Ammon's horn (tissue), 1 donor: ENCODE data around the gene PLEKHA5.
A peak's percentile ranks its signal among the peaks of the same experiment; 100 is the strongest.
"Not testable (repeated sequence)": the region's sequence is repeated elsewhere in the genome, so short reads cannot be mapped to it uniquely, and the experiment has no call there.

Source experiments
- DNase-seq: peaks from one replicate; pipeline ENCODE4 v3.0.0-alpha.2; 2016; ENCODE audit warnings: low spot score

Gene PLEKHA5

GRCh38 chr12:19332196-19332595 lies 202.7 kb downstream of the PLEKHA5 start:
- no peak for DNase-seq

GRCh38 chr12:19338405-19338804 lies 208.9 kb downstream of the PLEKHA5 start:
- no peak for DNase-seq

GRCh38 chr12:19350850-19351249 lies 221.3 kb downstream of the PLEKHA5 start:
- not testable (repeated sequence) for DNase-seq

DNA sequence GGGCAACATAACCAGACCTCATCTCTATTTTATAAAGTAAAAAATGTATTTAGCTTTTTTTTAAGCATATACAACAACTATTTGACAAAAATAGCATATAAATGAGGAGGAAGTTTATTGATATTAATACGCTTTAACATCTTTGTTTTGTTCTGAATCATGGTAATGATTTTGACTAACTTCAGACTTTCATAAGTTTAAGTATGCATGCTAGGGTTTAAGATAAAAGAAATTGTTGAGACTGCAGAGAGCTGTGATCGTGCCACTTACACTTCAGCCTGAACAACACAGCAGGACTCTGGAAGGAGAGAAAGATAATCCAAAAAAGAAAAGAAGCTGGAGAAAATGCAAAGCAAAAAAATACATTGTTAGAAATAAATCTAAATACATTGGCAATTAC lies 221.8 kb downstream of the PLEKHA5 start:
- no peak for DNase-seq

DNA sequence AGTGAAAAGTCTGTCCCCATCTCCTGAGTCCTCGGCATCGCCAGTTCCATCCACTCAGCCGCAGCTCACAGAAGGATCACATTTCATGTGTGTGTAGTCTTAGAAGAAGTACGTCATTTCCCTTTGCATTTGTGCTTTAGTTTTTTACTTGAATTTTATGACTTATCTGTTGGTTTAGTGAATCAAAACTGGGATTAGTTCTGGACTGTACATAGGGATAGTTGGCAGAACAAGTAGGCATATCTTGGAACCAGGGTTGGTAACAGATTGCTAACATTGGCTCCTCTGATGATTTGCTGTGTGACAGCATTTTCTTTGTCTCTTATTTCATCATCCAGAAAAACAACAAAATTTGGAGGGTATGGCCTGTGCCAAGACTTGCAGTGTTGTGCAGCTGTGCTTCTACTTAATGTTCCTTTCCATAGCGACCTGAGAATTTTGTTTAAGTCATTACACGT lies 240.2 kb downstream of the PLEKHA5 start:
- DNase-seq: peak; percentile 52

DNA sequence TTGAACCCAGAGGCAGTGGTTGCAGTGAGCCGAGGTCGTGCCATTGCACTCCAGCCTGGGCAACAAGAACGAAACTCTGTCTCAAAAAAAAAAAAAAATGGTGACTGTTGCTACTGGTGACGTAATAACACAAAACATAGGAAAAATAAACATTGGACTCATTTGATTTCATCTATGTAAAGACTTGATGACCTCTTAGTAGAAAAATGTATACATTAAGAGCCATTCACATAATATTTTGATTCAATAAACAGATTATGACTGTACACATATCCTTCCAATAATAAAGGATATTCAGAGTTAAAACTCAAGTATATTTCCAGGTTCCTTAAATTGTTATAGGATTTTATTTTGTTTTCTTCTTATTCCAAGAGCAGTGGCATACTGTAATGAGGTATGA lies 244.1 kb downstream of the PLEKHA5 start:
- DNase-seq: no peak

DNA sequence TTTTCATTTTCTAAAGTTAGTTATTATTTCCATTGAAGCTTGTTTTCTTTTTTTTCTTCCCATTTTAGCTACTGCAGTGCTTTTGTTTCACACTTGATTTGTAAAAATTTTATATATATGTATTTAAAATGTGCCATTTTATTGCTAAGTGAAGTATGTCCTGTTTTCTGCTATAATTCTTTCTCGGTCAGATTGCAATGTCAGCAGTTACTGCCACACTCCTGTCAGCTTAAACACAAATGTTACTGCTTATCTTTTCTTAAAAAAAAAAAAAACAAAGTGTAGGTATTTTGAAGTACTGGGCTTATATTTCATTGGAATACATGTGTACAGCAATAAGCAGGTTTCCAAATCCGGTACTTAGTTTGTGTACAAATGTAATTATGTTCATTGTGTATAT lies 246.4 kb downstream of the PLEKHA5 start:
- no peak for DNase-seq

- no peak for DNase-seq
Observed at GRCh38 chr12:19376691-19377090, 247.2 kb downstream of the PLEKHA5 start.

DNA sequence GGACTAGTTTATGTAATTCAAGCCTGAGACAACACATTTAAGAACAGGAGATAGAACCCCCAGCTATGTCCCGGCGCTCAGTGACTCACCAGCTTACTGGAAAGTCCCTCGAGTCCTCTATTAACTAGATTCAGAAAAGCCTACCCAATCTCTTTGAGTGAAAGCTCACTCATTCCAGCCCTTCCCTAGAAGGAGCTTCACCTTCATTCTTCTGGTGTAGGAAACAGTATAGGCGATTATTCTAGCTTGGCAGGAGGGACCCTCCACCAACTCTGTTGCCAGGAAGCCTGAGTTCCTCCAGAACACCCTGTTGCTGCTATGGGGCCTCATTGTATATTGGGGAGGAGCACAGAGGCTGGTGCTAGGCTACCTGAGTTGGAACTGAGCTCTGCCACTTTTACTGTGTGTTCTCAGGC lies 252.6 kb downstream of the PLEKHA5 start:
- DNase-seq: no peak

GRCh38 chr12:19382563-19382962 lies 253.0 kb downstream of the PLEKHA5 start:
- DNase-seq: no peak

DNA sequence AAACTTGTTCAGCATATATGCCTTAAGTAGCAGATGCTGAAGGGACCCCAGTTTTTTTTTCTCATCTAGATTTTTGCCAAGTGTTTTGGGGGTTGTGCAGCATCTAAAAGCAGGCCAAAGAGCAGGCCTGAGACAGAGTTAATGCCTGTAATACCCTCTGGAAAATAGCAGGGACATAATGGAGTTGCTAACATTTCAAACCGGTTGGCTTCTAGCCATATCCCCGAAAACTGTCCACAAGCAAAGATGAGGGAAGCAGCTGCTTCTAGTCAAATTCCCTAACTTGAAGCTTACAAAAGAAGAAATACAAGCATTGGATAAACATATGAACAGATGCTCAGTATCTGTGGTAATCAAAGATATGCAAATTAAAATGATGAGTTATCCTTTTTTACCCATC lies 257.6 kb downstream of the PLEKHA5 start:
- DNase-seq: no peak

DNA sequence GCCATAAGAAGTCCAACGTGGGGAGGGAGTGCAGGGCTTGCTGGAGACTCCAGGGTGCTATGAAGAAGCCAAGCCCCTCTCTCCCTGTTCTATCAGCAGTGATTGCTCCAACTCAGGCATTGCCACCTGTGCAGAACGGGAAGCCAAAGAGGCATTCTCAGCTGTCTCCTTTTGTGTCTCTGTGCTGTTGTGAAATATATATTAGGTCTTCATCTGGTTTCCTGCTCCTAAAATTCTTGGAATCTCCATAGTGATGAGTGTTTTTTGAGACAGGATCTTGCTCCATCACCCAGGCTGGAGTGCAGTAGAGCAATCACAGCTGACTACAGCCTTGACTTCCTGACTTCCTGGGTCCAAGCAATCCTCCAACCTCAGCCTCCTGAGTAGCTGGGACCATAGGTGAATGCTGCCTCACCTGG lies 258.6 kb downstream of the PLEKHA5 start:
- no peak for DNase-seq

GRCh38 chr12:19390051-19390598 lies 260.6 kb downstream of the PLEKHA5 start:
- DNase-seq: no peak

DNA sequence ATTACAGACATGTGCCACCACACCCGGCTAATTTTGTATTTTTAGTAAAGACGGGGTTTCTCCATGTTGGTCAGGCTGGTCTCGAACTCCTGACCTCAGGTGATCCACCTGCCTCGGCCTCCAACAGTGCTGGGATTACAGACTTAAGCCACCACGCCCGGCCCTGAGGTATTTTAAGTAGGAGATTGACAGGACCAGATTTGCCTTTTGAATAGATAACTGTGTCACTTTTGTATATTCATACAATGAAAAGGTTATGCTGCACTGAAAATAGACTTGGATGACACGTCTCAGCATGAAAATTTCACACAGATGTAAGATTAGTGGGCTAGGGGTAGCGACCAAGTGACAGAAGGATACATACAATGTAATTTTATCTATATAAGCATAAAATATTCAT lies 263.1 kb downstream of the PLEKHA5 start:
- DNase-seq: not testable (repeated sequence)

GRCh38 chr12:19394385-19394784 lies 264.9 kb downstream of the PLEKHA5 start:
- no peak for DNase-seq

GRCh38 chr12:19397534-19397933 lies 268.0 kb downstream of the PLEKHA5 start:
- no peak for DNase-seq

- no peak for DNase-seq
Observed at GRCh38 chr12:19398376-19399363, 269.1 kb downstream of the PLEKHA5 start.

DNA sequence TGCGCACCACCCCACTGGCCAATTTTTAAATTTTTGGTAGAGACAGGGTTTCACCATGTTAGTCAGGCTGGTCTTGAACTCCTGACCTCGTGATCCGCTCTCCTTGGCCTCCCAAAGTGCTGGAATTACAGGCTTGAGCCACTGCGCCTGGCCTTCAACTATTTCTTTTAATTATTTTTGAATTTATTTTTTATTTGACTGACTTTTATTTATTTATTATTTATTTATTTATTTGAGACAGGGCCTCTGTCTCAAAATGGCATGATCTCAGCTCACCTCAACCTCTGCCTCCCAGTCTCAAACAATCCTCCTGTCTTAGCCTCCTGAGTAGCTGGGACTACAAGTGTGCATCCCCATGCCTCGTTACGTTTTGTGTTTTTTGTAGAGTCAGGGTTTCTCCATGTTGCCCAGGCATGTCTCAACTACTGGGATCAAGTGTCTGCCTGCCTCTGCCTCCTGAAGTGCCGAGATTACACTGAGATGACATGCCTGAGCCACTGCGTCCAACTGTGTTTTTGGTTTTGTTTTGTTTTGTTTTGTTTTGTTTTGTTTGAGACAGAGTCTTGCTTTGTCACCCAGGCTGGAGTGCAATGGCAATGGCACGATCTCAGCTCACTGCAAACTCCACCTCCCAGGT lies 271.2 kb downstream of the PLEKHA5 start:
- DNase-seq: not testable (repeated sequence)

DNA sequence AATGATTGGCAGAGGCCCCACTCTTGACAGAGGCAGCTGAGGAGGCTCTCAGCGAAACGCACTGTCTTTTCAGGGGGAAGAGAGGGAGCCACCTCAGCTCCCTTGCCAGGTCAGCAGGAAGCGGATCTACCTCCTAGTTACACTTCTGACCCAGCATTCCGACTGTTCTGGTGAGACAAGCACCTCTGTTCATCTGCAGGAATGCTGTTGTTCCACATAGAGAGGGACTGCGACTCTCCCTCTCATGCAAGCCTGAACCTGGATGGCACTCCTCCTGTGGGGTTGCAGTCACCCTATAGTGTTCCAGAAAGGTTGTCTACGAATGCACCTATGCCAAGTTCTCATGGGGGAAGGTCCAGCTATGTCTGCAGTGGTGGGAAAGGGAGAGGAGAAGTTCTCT lies 272.7 kb downstream of the PLEKHA5 start:
- DNase-seq: no peak

- peak; percentile 49 for DNase-seq
Observed at GRCh38 chr12:19402743-19403431, 273.4 kb downstream of the PLEKHA5 start.

DNA sequence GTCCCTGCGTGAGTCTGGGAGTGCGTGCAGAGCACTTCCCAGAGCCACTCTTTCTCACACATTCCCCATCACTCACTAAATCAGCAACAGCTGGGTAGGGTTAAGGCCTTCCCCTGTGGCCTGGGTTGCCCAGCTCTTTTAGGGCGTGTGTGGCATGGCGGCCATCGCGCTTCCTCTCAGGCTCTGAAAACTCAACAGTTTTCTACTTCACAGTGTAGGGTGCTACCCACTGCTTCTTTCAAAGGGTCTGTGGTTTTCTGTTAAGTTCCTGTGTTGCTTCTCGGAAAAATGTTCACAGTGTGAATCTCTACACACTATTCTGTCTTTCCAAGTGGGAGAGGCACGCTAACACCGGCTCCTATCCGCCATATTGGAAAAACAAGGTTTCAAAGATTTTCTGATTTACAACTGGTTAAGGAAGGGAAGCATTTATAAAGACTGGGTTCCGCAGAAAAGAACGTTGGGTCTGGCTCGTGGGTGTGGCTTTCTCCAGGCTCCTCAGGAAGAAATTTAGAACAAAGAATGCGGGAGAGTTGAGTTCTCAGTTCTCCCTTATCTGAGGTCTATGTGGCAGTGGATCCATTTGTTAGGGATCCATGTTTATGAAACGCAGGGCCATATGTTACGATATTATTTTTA lies 274.8 kb downstream of the PLEKHA5 start:
- no peak for DNase-seq

- DNase-seq: no peak
Observed at GRCh38 chr12:19409376-19409775, 279.8 kb downstream of the PLEKHA5 start.
